ENCODE results near the gene ZNF263. TPM values are rescaled to one million over a fixed set of nuclear protein-coding genes. Genes with fewer than 3 reads are reported as not detected.

Gene ZNF263
- total and polyA plus RNA-seq, 10 of the 15 experiments (the other 5 are each of a cell fraction or from before 2014, with no cell fraction given) = 4.7 to 45.6 (median 24.5) TPM

GRCh38 chr16:3282730-3283542, at the start of gene ZNF263 (continued):
- TF ChIP-seq ZNF592 (IDR thresholded peaks at IDR 0.05) = 0 out of 2 replicates have a peak, but pooled peaks have one; percentile 21
- TF ChIP-seq NR2C2 (IDR thresholded peaks at IDR 0.05; ENCODE audit: borderline replicate concordance, control insufficient read depth, insufficient read length, low read depth) = no peak
- TF ChIP-seq RB1 (IDR thresholded peaks at IDR 0.05; ENCODE audit: borderline replicate concordance) = peak; percentile 68; the same call in 1 of the 2 replicates
- TF ChIP-seq POLR2AphosphoS2 (IDR thresholded peaks at IDR 0.05; ENCODE audit: low read depth, low read length) = peak; percentile 70
- no peak; the same call in 1 of the 2 replicates for TF ChIP-seq ZNF687 (IDR thresholded peaks at IDR 0.05)
- TF ChIP-seq BHLHE40 (IDR thresholded peaks at IDR 0.05; ENCODE audit: borderline replicate concordance in 1 of 2, low read depth in 2 of 2, low read length in 1 of 2) = peak; percentile 100
- TF ChIP-seq CBFB (IDR thresholded peaks at IDR 0.05; ENCODE audit: low read depth) = peak; percentile 62; the same call in 1 of the 2 replicates
- TF ChIP-seq BMI1 (IDR thresholded peaks at IDR 0.05; ENCODE audit: borderline replicate concordance) = no peak
- no peak for TF ChIP-seq HDAC6 (IDR thresholded peaks at IDR 0.05; ENCODE audit: unreplicated experiment)
- TF ChIP-seq WRNIP1 (IDR thresholded peaks at IDR 0.05; ENCODE audit: borderline replicate concordance, low read depth, low read length) = 0 out of 2 replicates have a peak, but pooled peaks have one; percentile 49
- TF ChIP-seq MYB (IDR thresholded peaks at IDR 0.05; ENCODE audit: borderline replicate concordance, low read depth, low read length) = no peak
- TF ChIP-seq SPI1 (IDR thresholded peaks at IDR 0.05; ENCODE audit: borderline replicate concordance, insufficient read depth, low read depth, low read length) = no peak
- TF ChIP-seq SP1 (IDR thresholded peaks at IDR 0.05; ENCODE audit: low read depth, low read length) = peak; percentile 68
- TF ChIP-seq ASH2L (IDR thresholded peaks at IDR 0.05; ENCODE audit: borderline replicate concordance, low read depth) = 0 out of 2 replicates have a peak, but pooled peaks have one; percentile 13
- peak; percentile 95 for TF ChIP-seq IKZF1 (conservative IDR thresholded peaks at IDR 0.05)
- no peak for TF ChIP-seq BCL3 (IDR thresholded peaks at IDR 0.05; ENCODE audit: borderline replicate concordance, insufficient read depth, low read depth, low read length, poor library complexity, severe bottlenecking)
- TF ChIP-seq ZNF207 (IDR thresholded peaks at IDR 0.05; ENCODE audit: borderline replicate concordance) = 0 out of 2 replicates have a peak, but pooled peaks have one; percentile 62
- TF ChIP-seq RCOR1 (conservative IDR thresholded peaks at IDR 0.05; ENCODE audit: low read depth, low read length) = no peak
- TF ChIP-seq EZH2 (IDR thresholded peaks at IDR 0.05; ENCODE audit: borderline replicate concordance, control insufficient read depth, low read depth, low read length) = no peak
